GM21515 (cell line): ENCODE data around the gene MRPL42.
"Not testable (repeated sequence)": the region's sequence is repeated elsewhere in the genome, so short reads cannot be mapped to it uniquely, and the experiment has no call there.

Experiments used
- ATAC-seq: cut with Tn5 transposase; IDR thresholded peaks from one replicate; pipeline ENCODE4 v1.9.1; 2021; ENCODE audit not compliant: unreplicated experiment

The MRPL42 gene

GRCh38 chr12:93540466-93540865, 73.2 kb downstream of the MRPL42 start:
- no peak for ATAC-seq

- ATAC-seq = no peak
Observed at GRCh38 chr12:93541578-93542225, 74.4 kb downstream of the MRPL42 start.

DNA sequence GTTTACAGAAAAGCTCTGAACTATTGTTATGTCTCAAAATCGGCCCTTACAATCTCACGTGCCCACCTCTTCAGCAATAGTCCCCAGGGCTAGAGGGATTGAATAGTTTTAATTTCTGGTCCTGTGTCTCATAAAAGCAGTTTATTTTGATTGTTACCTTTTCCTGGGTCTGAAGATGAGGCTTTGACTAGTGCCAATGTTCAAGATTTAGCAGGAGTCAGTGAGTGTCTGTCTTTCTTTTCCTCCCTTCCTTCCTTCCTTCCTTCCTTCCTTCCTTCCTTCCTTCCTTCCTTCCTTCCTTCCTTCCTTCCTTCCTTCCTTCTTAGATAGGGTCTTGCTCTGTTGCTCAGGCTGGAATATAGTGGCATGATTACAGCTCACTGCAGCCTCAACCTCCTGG, 80.5 kb downstream of the MRPL42 start:
- no peak for ATAC-seq

DNA sequence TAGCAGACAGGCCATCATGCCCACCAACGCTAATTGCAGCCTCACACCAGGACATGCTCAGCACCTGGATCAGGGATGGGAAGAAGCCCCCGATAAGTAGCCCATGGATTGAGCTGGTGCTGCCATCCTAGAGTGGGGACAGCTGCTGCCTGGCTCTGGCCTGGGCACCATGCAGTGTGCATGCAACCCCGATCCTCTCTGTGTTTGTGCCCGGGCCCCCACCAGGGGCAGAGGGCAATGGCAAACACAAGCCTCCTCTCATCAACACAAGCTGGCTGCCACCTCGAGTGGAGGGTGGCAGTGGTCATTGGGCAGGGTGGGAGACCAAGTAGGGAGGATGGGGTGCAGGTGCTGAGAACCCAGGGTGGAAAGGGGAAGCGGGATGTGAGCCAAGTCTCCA, 81.9 kb downstream of the MRPL42 start:
- ATAC-seq = no peak

GRCh38 chr12:93550748-93551611, 83.7 kb downstream of the MRPL42 start:
- no peak for ATAC-seq

DNA sequence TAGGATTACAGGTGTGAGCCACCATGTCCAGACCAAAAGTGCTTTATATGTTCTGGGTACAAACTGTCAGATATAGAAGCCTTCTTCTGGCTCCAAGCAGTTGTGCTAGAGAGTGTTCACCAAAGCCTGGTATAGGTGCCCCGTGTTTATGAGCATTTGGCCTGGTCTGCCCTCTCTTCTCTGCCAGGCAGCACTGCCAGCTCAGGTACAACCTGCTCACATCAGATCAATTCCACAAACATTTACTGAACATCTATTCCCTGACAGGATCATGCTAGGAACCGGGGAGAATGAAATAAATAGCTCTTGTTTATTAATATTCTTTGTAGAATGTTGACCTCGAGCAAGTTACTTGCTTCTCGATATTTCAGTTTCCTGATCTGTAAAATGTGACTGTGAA, 85.1 kb downstream of the MRPL42 start:
- ATAC-seq = no peak

DNA sequence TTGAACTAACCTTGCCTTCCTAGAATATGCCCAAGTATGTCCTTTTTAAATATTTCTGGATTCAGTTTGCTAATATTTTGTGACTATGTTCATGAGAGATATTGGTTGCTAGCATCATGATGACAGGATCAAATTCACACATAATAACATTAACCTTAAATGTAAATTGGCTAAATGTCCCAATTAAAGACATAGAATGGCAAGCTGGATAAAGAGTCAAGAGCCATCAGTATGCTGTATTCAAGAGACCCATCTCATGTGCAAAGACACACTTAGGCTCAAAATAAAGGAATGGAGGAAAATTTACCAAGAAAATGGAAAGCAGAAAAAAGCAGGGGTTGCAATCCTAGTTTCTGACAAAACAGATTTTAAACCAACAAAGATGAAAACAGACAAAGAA, 90.6 kb downstream of the MRPL42 start:
- ATAC-seq = not testable (repeated sequence)

GRCh38 chr12:93558685-93559084, 91.4 kb downstream of the MRPL42 start:
- ATAC-seq = not testable (repeated sequence)

DNA sequence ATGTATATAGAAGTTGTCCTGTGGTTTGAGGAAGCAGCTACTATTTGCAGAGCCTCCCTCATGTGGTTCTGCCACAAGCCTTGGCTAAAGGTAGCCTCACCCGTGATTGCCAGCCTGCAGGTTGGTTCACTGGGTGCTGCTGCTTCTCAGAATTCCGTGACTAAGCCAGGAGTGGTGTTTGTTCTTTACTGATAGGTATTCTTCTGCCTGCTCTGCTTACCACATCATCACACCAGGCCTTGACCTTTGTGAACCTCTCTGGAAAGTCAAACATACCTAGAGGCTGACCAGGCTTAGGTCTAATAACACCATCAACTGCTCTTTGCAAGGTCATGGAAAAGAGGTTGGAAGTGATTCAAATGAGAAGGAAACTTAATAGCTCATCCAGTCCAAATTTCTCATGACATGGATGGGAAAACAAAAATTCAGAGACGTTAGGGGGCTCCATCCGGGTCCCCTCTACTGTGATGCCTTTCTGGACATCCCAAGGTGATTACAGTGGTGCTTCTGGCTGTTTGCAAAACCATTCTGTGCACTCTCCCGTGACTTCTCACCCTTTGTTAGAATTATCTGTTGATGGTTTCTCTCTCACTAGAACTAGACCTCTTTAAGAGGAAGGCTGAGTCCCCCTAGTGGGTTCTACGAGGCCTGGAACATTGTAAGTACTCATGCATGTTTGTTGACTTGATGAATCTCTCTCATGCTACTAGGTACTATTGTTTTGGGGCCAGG, 96.7 kb downstream of the MRPL42 start:
- ATAC-seq = no peak

DNA sequence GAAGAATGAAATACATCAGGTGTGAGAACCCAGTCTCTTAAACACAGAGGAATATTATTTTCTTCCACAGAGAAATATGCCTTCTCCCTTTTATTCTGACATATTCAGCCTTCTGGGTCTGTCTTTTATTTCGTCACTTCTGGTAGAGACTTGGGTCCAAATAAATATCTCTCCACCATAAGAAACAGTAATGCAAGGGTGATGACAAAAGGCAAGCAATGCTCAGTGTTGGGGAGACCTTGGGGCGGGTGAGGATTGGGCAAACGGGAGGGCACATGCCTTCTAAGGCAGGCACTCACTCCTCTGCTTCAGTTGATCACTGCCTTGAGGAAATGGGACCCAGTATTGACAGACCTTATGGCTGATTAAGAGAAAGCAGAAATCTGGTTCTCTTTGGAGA, 98.4 kb downstream of the MRPL42 start:
- ATAC-seq = no peak
